Measurements from ENCODE around the gene ATP5ME. TPM values are rescaled to one million over a fixed set of nuclear protein-coding genes. Genes with fewer than 3 reads are reported as not detected.

Gene ATP5ME
- total RNA-seq, 1 donor from 2014 or later: 35.2 TPM

GRCh38 chr4:622996-623913 lies 50.8 kb downstream of the ATP5ME start:
- no peak for DNase-seq (ENCODE audit: low spot score)

Other genes with a start within 250 kb of the ATP5ME start
- gene ZNF721, start 175.1 kb downstream of the ATP5ME start, total RNA-seq (ENCODE audit: insufficient read depth, low replicate concordance): 17.3 TPM
- 22.6 TPM for gene PIGG, start 175.1 kb downstream of the ATP5ME start, total RNA-seq (ENCODE audit: insufficient read depth, low replicate concordance)
- not detected for gene TMEM271, start 98.0 kb downstream of the ATP5ME start, total RNA-seq (ENCODE audit: insufficient read depth, low replicate concordance)
- gene PDE6B, start 48.7 kb downstream of the ATP5ME start, total RNA-seq (ENCODE audit: insufficient read depth, low replicate concordance): 7.0 TPM
- 10.1 TPM for gene MYL5, start 266 bp upstream of the ATP5ME start, total RNA-seq (ENCODE audit: insufficient read depth, low replicate concordance)
- 3.6 TPM for gene SLC49A3, start 14.9 kb upstream of the ATP5ME start, total RNA-seq (ENCODE audit: insufficient read depth, low replicate concordance)
- 48.4 TPM for gene PCGF3, start 31.6 kb upstream of the ATP5ME start, total RNA-seq (ENCODE audit: insufficient read depth, low replicate concordance)
- gene CPLX1, start 151.9 kb upstream of the ATP5ME start, total RNA-seq (ENCODE audit: insufficient read depth, low replicate concordance): not detected